ENCODE measurements around the gene RACGAP1.

The RACGAP1 gene

GRCh38 chr12:49962861-49963765 is 62.2 kb downstream of the RACGAP1 start:
- DNase-seq (ENCODE audit: low read depth), result no peak
- no peak for TF ChIP-seq CTCF (IDR thresholded peaks at IDR 0.05; ENCODE audit: control insufficient read depth, insufficient read depth, low read depth, low read length, missing control alignments)
- no peak overlapping the region for H3K4me3 ChIP-seq (ENCODE audit: control insufficient read depth, low read depth, low read length)

GRCh38 chr12:49961993-49962764 is 63.1 kb downstream of the RACGAP1 start:
- no peak for DNase-seq (ENCODE audit: low read depth)
- H3K4me3 ChIP-seq (ENCODE audit: control insufficient read depth, low read depth, low read length), result no peak overlapping the region
- TF ChIP-seq CTCF (IDR thresholded peaks at IDR 0.05; ENCODE audit: control insufficient read depth, insufficient read depth, low read depth, low read length, missing control alignments), result no peak

- no peak for DNase-seq (ENCODE audit: low read depth)
- H3K4me3 ChIP-seq (ENCODE audit: control insufficient read depth, low read depth, low read length), result no peak within 1 kb of the TSS; the same call in 1 of the 2 replicates
- no peak for TF ChIP-seq CTCF (IDR thresholded peaks at IDR 0.05; ENCODE audit: control insufficient read depth, insufficient read depth, low read depth, low read length, missing control alignments)
Observed at GRCh38 chr12:49961111-49961922, 64.0 kb downstream of the RACGAP1 start, which contains the start of gene AQP5. AQP5 (plus strand) TSS chr12:49961872; CDS start chr12:49962018, 146 bp downstream.

GRCh38 chr12:49960474-49961110 is 64.7 kb downstream of the RACGAP1 start:
- H3K4me3 ChIP-seq (ENCODE audit: control insufficient read depth, low read depth, low read length), result no peak overlapping the region
- DNase-seq (ENCODE audit: low read depth), result no peak
- no peak for TF ChIP-seq CTCF (IDR thresholded peaks at IDR 0.05; ENCODE audit: control insufficient read depth, insufficient read depth, low read depth, low read length, missing control alignments)

- DNase-seq (ENCODE audit: low read depth), result no peak
- no peak overlapping the region for H3K4me3 ChIP-seq (ENCODE audit: control insufficient read depth, low read depth, low read length)
- no peak for TF ChIP-seq CTCF (IDR thresholded peaks at IDR 0.05; ENCODE audit: control insufficient read depth, insufficient read depth, low read depth, low read length, missing control alignments)
Observed at GRCh38 chr12:49959685-49960473, 65.4 kb downstream of the RACGAP1 start.

Data from AG09309 (cell line).